ENCODE measurements around the gene KIFBP.

DNA sequence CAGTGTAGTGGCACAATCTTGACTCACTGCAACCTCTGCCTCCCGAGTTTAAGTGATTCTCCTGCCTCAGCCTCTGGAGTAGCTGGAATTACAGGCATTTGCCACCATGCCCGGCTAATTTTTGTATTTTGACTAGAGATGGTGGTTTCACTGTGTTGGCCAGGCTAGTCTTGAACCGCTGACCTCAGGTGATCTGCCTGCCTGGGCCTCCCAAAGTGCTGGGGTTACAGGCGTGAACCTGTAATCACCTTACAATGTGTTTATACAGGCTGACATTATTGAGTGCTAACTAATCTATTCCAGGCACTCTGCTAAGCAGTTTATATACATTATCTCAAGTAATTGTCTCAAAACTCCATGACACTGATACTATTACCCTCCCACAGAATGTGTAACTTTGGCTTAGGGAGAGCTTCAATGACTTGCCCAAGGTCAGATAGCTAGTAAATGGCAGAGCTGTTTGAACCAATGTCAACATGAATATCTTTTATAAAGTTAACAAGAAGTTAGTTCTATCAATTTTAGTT, 36.8 kb downstream of the KIFBP start:
- TF ChIP-seq, protein P1, sequence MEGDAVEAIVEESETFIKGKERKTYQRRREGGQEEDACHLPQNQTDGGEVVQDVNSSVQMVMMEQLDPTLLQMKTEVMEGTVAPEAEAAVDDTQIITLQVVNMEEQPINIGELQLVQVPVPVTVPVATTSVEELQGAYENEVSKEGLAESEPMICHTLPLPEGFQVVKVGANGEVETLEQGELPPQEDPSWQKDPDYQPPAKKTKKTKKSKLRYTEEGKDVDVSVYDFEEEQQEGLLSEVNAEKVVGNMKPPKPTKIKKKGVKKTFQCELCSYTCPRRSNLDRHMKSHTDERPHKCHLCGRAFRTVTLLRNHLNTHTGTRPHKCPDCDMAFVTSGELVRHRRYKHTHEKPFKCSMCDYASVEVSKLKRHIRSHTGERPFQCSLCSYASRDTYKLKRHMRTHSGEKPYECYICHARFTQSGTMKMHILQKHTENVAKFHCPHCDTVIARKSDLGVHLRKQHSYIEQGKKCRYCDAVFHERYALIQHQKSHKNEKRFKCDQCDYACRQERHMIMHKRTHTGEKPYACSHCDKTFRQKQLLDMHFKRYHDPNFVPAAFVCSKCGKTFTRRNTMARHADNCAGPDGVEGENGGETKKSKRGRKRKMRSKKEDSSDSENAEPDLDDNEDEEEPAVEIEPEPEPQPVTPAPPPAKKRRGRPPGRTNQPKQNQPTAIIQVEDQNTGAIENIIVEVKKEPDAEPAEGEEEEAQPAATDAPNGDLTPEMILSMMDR (IDR thresholded peaks at IDR 0.05) = no peak
- TF ChIP-seq POLR2A (IDR thresholded peaks at IDR 0.05) (no peak), POLR2AphosphoS5 (IDR thresholded peaks at IDR 0.05) (no peak)

Measured in breast epithelium (tissue), 3 donors.